Upper lobe of left lung (tissue), 6 donors: ENCODE results near the gene ELOF1. TPM values are rescaled to one million over a fixed set of nuclear protein-coding genes. Genes with fewer than 3 reads are reported as not detected.
A peak's percentile ranks its signal among the peaks of the same experiment; 100 is the strongest.

Experiments used
- ATAC-seq, 2 donors: fragments of 200-7000 bp; cut with Tn5 transposase; one replicate each; pipeline ENCODE4 v1.9.1; 2022; ENCODE audit warnings: mild to moderate bottlenecking in 2 of 2, moderate library complexity in 2 of 2; ENCODE audit not compliant: low FRiP score in 2 of 2
- DNase-seq, 2 donors: peaks; one replicate each; pipeline ENCODE4 v3.0.0-alpha.2; 2019 to 2020
- H3K27ac ChIP-seq, 4 donors: fragments of 200-600 bp; sonication (generic); one replicate each; pipeline ENCODE4 v1.5.1; 2016 to 2019
- H3K27me3 ChIP-seq, 4 donors: fragments of 200-600 bp; sonication (generic); one replicate each; pipeline ENCODE4 v1.5.1; 2017 to 2019
- H3K36me3 ChIP-seq, 4 donors: fragments of 200-600 bp; sonication (generic); one replicate each; pipeline ENCODE4 v1.5.1; 2016 to 2019
- H3K4me1 ChIP-seq, 4 donors: fragments of 200-600 bp; sonication (generic); one replicate each; pipeline ENCODE4 v1.5.1; 2018 to 2019
- H3K4me3 ChIP-seq, 4 donors: fragments of 200-600 bp; sonication (generic); one replicate each; pipeline ENCODE4 v1.5.1; 2017 to 2019; ENCODE audit warnings: mild to moderate bottlenecking in 2 of 4, moderate library complexity in 1 of 4
- H3K9me3 ChIP-seq, 4 donors: fragments of 200-600 bp; sonication (generic); one replicate each; pipeline ENCODE4 v1.5.1; 2018 to 2019
- CTCF ChIP-seq, 6 experiments: fragments of 450-650 bp in 4 of 6; fragments of 200-600 bp in 2 of 6; sonication (generic) in 2 of 6; IDR thresholded peaks; one replicate each; pipeline ENCODE4 v1.5.1; 2016 to 2019; ENCODE audit warnings: antibody characterized with exemption in 6 of 6
- EP300 ChIP-seq, 4 donors: sonication (generic); formaldehyde crosslinking; IDR thresholded peaks; one replicate each; pipeline ENCODE4 v1.5.1; 2017; ENCODE audit warnings: antibody characterized with exemption in 4 of 4, control low read depth in 2 of 4
- POLR2A ChIP-seq, 4 donors: fragments of 450-650 bp; IDR thresholded peaks; one replicate each; pipeline ENCODE4 v1.5.1; 2016 to 2017; ENCODE audit warnings: antibody characterized with exemption in 4 of 4, mild to moderate bottlenecking in 2 of 4
- POLR2AphosphoS5 ChIP-seq, 2 donors: sonication (generic); formaldehyde crosslinking; IDR thresholded peaks; one replicate each; pipeline ENCODE4 v1.5.1; 2017; ENCODE audit warnings: antibody characterized with exemption in 2 of 2
- WGBS, 2 donors: methylation state at CpG; one replicate each; pipeline ENCODE4 v1.1.5; 2017 to 2018; 5-methylcytosine and 5-hydroxymethylcytosine counted together
- total RNA-seq, 6 donors: library from RNA; depleted of rRNA in 4 of 6; stranded (reverse); fragments of >200 nt in 4 of 6; gene quantifications; one replicate each; pipeline versions ENCODE4 v1.1.0 to v1.2.1, GENCODE V29; 2016 to 2021
- donor health status: DM: no; HTN: no; CAD: no; lungs with moderate emphysema.
- donor health status: DM: no; HTN: yes; CAD: no; lungs with severe emphysema.

Gene ELOF1
- total RNA-seq, 6 donors from 2014 or later, result 21.0 to 58.3 (median 42.9) TPM

- 72 to 80% methylated on average over 1 of the region's 1 CpG for WGBS, 2 donors
- Histone ChIP-seq H3K4me3 (no peak overlapping the region), H3K36me3 (no peaks in the 10 kb centered on the region), H3K27ac (peak overlapping the region in 1 of 4 donors; percentile 84), H3K27me3 (peaks cover 0 to 9% (median 4%) of the 10 kb centered on the region in 4 donors), H3K4me1 (peaks cover 10 to 22% (median 11%) of the 10 kb centered on the region in 4 donors), H3K9me3 (no peaks in the 10 kb centered on the region)
- TF ChIP-seq POLR2AphosphoS5 (IDR thresholded peaks at IDR 0.05) (no peak), POLR2A (IDR thresholded peaks at IDR 0.05) (no peak), EP300 (IDR thresholded peaks at IDR 0.05) (no peak)
- no peak for ATAC-seq
- no peak for DNase-seq
These were observed 24.5 kb downstream of the ELOF1 start for GRCh38 chr19:11534538-11534937.

- TF ChIP-seq POLR2A (IDR thresholded peaks at IDR 0.05) (no peak), POLR2AphosphoS5 (IDR thresholded peaks at IDR 0.05) (no peak), EP300 (IDR thresholded peaks at IDR 0.05) (no peak), CTCF (IDR thresholded peaks at IDR 0.05) (no peak)
- Histone ChIP-seq H3K27ac (no peak overlapping the region), H3K36me3 (no peaks in the 10 kb centered on the region), H3K27me3 (no peaks in the 10 kb centered on the region), H3K4me3 (no peak overlapping the region), H3K4me1 (peaks cover 12 to 33% (median 17%) of the 10 kb centered on the region in 4 donors), H3K9me3 (no peaks in the 10 kb centered on the region)
- WGBS, 2 donors, result 29 to 32% methylated on average over 6 to 9 of the region's 9 CpGs
- ATAC-seq (peak; percentile 9 to 32), DNase-seq (peak; percentile 60 to 77)
These were observed 28.6 kb downstream of the ELOF1 start for GRCh38 chr19:11530432-11530831.

GRCh38 chr19:11528551-11529341, 30.3 kb downstream of the ELOF1 start, which contains the start of gene ECSIT:
Gene ECSIT, minus strand, starts transcription at chr19:11529134. Its CDS starts 9,964 bp downstream, at chr19:11519170.
- Histone ChIP-seq H3K36me3 (peaks cover 0 to 10% (median 0%) of the 10 kb centered on the region in 4 donors), H3K4me1 (peaks cover 11 to 30% (median 17%) of the 10 kb centered on the region in 4 donors), H3K27ac (peak within 1 kb of the TSS; percentile 86 to 89 (median 86)), H3K4me3 (peak within 1 kb of the TSS; percentile 43 to 98 (median 94)), H3K27me3 (no peaks in the 10 kb centered on the region), H3K9me3 (no peaks in the 10 kb centered on the region)
- peak; percentile 92 to 97 for DNase-seq
- ATAC-seq, result peak; percentile 99 to 100
- 0 to 1% methylated on average over 20 to 21 of the region's 47 CpGs for WGBS, 2 donors
- TF ChIP-seq EP300 (IDR thresholded peaks at IDR 0.05) (no peak), POLR2A (IDR thresholded peaks at IDR 0.05) (peak in 2 of 4 donors; percentile 11 to 64), POLR2AphosphoS5 (IDR thresholded peaks at IDR 0.05) (peak; percentile 58 to 65), CTCF (IDR thresholded peaks at IDR 0.05) (peak in 1 of 6 experiments; percentile 31)

GRCh38 chr19:11519138-11519537, 39.9 kb downstream of the ELOF1 start:
- no peak for DNase-seq
- peaks cover 0 to 62% (median 33%) of the 10 kb centered on the region in 4 donors for H3K36me3 ChIP-seq
- H3K9me3 ChIP-seq, result no peaks in the 10 kb centered on the region
- H3K4me1 ChIP-seq, result no peaks in the 10 kb centered on the region
- no peaks in the 10 kb centered on the region for H3K27me3 ChIP-seq
- no peak overlapping the region for H3K27ac ChIP-seq
- WGBS, 2 donors, result 89 to 95% methylated on average over 9 of the region's 9 CpGs
- H3K4me3 ChIP-seq, result no peak overlapping the region
- no peak for TF ChIP-seq POLR2A (IDR thresholded peaks at IDR 0.05)
- no peak for TF ChIP-seq EP300 (IDR thresholded peaks at IDR 0.05)
- no peak for ATAC-seq

GRCh38 chr19:11513946-11514345, 45.1 kb downstream of the ELOF1 start:
- DNase-seq (peak in 1 of 2 donors; percentile 68), ATAC-seq (peak; percentile 11 to 43)
- Histone ChIP-seq H3K27me3 (no peaks in the 10 kb centered on the region), H3K4me3 (no peak overlapping the region), H3K27ac (no peak overlapping the region), H3K4me1 (no peaks in the 10 kb centered on the region), H3K9me3 (no peaks in the 10 kb centered on the region), H3K36me3 (peaks cover 0 to 71% (median 39%) of the 10 kb centered on the region in 4 donors)
- TF ChIP-seq POLR2A (IDR thresholded peaks at IDR 0.05) (no peak), POLR2AphosphoS5 (IDR thresholded peaks at IDR 0.05) (no peak), CTCF (IDR thresholded peaks at IDR 0.05) (no peak), EP300 (IDR thresholded peaks at IDR 0.05) (no peak)
- WGBS, 2 donors, result 94 to 96% methylated on average over 11 to 20 of the region's 20 CpGs
